Measurements from ENCODE around the gene CRB3.

Gene CRB3

GRCh38 chr19:6470173-6470572, 6.1 kb downstream of the CRB3 start:
- no peak for DNase-seq

DNA sequence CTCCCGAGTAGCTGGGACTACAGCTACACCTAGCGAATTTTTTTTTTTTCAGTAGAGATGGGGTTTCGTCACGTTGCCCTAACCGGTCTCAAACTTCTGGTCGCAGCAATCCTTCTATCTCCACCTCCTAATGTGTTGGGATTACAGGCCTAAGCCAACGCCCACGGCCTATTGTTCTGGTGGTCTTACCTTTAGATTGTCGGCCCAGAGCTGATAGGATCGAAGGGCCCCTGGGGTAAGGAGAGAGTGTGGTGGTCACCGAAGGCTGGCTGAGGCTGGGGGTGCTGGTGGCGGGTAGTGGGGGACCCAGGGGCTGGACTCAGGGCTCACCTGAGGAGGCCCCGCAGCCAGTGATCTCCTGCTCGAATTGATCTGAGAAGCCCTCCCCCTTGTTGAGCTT, 7.0 kb downstream of the CRB3 start:
- no peak for DNase-seq

DNA sequence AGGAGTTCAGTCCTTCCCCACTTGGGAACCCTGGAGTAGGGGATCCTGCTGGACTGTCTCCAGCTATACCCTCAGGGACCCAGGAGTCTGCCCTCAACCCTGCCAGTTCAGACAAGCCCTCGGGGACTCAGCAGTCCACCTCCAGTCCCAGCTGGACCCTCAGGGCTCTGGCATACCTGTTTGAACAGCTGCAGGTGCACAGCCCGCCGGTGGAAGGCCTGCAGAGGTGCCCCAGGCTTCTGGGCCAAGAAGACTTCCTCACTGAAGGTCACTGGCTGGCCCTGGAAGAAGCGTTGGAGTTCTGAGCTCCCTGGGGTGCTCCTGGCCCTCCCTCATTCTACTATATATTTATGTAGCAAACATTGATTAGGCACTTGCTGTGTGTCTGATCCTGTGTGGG, 8.6 kb downstream of the CRB3 start:
- no peak for DNase-seq

GRCh38 chr19:6473647-6474046, 9.6 kb downstream of the CRB3 start:
- no peak for DNase-seq

- DNase-seq: no peak
Observed at GRCh38 chr19:6475321-6476108, 11.4 kb downstream of the CRB3 start.

GRCh38 chr19:6476155-6476895, 12.3 kb downstream of the CRB3 start:
- DNase-seq: peak; percentile 80

- no peak for DNase-seq
Observed at GRCh38 chr19:6476896-6477431, 12.9 kb downstream of the CRB3 start.

DNA sequence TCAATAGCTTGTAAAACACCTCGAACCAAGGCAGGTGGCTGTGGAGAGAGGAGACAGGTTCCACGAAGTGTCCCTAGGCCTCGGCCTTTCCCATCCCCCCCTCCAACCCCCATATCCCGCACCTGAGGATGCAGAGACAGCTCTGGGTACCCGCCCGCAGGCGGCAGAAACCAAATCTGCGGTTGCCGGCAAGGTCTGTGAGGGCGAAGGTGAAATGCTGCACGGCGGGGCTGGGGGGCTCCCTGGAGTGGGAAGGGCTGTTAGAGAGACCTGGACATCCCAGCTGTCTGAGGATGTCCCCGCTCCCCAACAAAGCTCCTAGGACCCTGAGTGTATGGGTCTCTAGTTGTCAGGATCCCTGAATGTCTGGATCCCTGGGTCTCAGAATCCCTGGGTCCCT, 14.7 kb downstream of the CRB3 start:
- no peak for DNase-seq

GRCh38 chr19:6479836-6480398, 15.8 kb downstream of the CRB3 start:
- DNase-seq: no peak

GRCh38 chr19:6480848-6481415, 16.9 kb downstream of the CRB3 start:
- no peak for DNase-seq

DNA sequence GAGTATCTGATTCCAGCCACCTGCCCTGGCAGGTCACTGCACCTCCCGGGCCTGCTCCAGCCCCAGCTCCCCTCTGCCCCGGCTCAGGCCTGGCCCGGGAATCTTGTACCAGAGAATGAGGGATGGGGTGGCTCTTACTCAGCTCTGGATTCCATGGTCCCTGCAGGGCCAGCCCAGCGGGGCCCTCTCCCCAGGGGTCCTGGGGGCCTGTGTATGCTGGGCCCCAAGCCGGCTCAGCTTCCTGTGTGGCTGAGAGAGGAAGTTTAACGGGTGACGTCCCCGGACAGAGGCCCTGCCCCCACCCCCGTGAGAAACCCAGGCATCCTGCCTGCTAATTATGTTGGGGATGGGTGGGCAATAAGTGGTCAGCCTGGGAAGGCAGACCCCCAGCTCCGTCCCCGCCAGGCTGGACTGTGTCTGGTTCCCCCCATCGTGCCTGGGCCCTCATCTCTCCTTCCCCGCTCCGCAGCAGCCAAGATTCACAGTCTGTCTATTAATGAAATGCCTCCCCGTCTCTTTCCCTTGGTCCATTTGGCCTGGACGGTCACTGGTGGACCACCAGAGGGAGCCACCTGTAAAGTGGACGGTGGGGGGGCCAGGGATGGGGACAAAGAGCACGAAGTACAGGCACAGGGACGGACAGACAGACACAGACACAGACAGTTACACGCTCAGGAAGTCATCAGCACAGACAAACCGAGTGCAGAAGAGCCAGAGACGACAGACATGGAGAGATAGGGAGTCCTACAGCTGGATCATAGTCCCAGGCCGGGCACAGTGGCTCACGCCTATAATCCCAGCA, 17.7 kb downstream of the CRB3 start, which contains the start of gene DENND1C:
Gene DENND1C, minus strand, starts transcription at position 247 of the 802 bp plus-strand sequence. Its CDS starts 92 bp downstream, at position 155.
- peak; percentile 65 for DNase-seq

DNA sequence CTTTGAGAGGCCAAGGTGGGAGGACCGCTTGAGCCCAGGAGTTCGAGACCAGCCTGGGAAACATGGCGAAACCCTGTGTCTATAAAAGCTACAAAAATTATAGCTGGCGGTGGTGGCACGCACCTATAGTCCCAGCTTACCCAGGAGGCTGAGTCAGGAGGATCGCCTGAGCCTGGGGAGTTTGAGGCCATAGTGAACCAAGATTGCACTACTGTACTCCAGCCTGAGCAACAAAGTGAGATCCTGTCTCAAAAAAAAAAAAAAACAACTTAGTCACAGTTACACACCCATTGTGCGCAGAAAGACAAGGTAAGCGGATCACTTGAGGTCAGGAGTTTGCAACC, 18.2 kb downstream of the CRB3 start:
- DNase-seq: no peak

DNA sequence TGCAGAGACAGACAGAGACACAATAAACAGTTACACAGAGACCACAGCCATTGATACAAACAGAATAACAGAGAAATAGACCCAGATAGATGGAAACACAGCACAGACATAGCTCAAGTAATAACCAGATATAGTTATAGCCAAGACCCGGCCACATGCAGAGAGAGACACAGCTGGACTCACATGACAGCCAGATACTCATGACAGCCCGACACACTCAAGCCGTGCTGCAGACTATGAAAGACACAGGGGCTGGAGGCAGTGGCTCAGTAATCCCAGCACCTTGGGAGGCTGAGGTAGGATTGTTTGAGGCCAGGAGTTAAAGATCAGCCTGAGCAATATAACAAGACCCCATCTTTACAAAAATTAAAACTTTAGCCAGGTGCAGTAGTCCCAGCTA, 19.2 kb downstream of the CRB3 start:
- DNase-seq: no peak

- DNase-seq: no peak
Observed at GRCh38 chr19:6484230-6484629, 20.2 kb downstream of the CRB3 start.

GRCh38 chr19:6484831-6485230, 20.8 kb downstream of the CRB3 start:
- no peak for DNase-seq

- no peak for DNase-seq
Observed at GRCh38 chr19:6489278-6490061, 25.4 kb downstream of the CRB3 start.

- no peak for DNase-seq
Observed at GRCh38 chr19:6490134-6490533, 26.1 kb downstream of the CRB3 start.

DNA sequence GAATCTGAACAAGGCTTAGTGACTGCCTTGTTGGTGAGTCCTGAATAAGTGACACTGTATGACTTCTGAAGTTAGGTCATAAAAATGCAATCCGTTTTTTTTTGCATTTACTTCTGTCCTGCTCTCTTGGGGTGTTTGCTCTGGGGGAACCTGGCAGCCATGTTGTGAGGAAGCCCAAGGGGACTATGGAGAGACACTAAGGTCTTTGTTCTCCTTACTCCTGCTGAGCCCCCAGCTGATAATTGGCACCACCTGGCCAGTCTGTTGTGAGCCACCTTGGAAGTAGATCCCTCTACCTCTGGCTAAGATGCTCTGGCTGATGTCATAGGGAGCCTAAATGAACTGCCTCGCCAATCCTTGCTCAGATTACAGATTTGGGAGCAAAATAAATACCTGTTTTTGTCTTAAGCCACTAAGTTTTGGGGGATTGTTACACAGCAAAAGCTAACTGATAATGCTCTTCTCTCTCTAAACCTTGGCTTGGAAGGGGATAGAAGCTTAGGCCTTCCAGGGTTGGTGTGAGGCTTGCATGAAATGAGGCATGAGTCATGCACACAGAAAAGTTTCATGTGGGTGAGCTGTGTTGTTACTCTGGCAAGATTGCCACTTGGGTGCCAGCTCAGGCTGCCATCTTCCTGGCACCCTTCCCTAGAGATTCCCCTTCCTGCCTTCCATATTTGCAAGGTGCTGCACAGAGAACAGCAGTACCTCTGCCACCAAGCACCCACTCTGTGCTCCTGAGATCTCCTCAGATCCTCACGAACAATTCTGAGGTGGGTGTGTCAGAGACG, 27.9 kb downstream of the CRB3 start:
- no peak for DNase-seq

DNA sequence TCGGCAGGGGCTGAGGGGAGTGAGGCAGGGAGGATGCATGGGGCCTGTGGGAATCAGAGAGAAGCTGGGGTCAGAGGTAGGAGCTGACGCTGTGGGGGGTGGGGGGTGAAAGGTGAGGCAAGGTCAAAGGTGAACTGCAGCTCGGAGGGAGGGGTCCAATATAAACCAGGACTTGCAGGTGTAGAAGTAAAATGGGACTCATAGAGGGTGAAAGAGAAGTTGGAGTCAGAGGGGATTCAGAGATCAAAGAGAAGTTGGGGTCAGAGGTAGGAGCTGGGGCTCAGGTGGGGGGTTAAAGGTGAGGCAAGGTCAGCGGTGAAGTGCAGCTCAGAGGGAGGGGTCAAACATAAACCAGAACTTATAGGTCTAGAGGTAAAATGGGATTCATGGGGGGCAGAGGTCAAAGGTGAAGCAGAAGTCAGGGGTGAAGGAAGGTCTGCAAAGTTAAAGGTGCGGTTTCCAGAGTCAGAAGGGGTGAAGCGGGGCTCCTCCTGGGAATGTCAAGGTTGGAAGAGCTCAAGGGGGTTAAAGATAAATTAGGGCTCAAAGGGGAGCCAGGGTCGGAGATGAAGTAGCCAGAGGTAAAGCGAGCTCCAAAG, 30.5 kb downstream of the CRB3 start:
- no peak for DNase-seq

- DNase-seq: no peak
Observed at GRCh38 chr19:6495947-6496346, 31.9 kb downstream of the CRB3 start.

All from stimulated activated CD4-positive, alpha-beta T cell treated with anti-CD3 and anti-CD28 coated beads, Interleukin-1b, Interleukin-23, amount 100 ng/mL, for 48 hours (primary cell).